Fibroblast of lung (primary cell): ENCODE data around the gene TLL2.

Source experiments
- CTCF ChIP-seq, 2 donors: IDR thresholded peaks in 1 of 2; conservative IDR thresholded peaks in 1 of 2; 1 replicate in 1 of 2; 2 replicates in 1 of 2; pipeline ENCODE4 v1.5.1; 2011 to 2012; ENCODE audit warnings: low read length in 2 of 2, control low read depth in 1 of 2, inconsistent platforms in 1 of 2, low read depth in 1 of 2, mild to moderate bottlenecking in 1 of 2
- EZH2 ChIP-seq: IDR thresholded peaks from 2 replicates; pipeline ENCODE4 v1.5.1; 2012; ENCODE audit warnings: low read length, control low read depth, mild to moderate bottlenecking; ENCODE audit errors: missing control alignments

DNA sequence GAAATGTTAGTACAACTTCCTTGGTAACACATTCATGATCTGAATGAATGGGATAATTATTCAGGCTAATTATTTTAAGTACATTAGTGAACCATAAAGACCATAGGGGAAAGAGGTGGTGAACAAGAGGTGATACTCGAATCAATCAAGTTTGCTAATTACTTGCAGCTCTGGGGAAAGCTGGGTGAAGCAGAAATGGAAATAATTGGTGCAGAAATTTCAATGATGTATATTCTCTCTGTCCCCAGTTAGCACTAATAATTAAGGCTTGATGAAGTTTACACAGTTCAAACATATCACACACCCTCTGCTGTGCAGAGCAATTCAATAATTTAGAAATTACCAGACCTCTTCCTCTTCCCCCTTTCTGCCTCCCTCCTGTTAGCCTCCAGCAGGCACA, 105.5 kb downstream of the TLL2 start:
- no peak for TF ChIP-seq CTCF (conservative IDR thresholded peaks at IDR 0.05 in 1 of 2, IDR thresholded peaks at IDR 0.05 in 1 of 2; ENCODE audit: low read depth in 1 of 2, low read length in 2 of 2)
- no peak for TF ChIP-seq EZH2
